Epidermal melanocyte (primary cell): ENCODE measurements around the gene AP1G1.

Source experiments
- DNase-seq: peaks from one replicate; pipeline ENCODE4 v3.0.0; 2011; ENCODE audit warnings: low spot score; ENCODE audit not compliant: insufficient read length

AP1G1 gene

DNA sequence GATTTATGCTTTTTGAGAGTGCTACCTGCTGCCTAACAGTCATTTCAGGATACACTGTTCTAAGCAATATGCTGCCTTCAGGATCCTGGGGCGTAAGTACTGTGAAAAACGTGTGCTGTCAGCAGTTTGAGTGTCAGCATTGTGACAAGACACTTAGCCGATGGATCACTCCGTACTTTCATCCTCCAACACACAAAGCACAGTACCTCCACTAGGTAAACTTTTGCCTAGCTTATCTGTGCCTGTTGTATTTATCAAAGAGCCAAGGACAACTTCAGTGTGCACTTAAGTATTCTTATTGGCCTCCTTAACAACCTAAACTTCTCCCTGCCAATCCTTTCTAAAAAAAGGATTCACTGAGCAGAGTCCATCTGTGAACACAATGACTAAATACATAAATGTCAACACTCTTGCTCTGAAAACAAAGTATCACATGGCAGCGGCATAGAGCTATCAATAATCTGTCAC, 50.3 kb downstream of the AP1G1 start:
- no peak for DNase-seq

GRCh38 chr16:71754652-71755051, 54.0 kb downstream of the AP1G1 start:
- no peak for DNase-seq

DNA sequence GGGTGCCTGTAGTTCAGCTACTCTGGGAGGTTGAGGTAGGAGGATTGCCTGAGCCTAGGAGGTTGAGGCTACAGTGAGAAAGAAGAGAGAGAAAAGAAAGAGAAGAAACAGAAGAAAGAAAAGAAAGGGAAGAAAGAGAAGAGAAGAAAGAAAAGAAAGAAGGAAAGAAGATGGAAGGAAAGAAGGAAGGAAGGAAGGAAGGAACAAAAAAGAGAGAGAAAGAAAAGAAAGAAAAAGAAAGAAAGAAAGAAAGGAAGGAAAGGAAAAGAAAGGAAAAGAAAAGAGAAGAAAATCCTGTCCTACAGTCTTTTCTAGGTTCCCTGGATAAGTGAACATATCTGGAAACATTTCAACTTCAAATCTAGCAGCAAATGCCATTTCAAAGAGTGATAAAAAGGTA, 54.5 kb downstream of the AP1G1 start:
- DNase-seq = no peak

- no peak for DNase-seq
Observed at GRCh38 chr16:71748226-71748625, 60.4 kb downstream of the AP1G1 start.

DNA sequence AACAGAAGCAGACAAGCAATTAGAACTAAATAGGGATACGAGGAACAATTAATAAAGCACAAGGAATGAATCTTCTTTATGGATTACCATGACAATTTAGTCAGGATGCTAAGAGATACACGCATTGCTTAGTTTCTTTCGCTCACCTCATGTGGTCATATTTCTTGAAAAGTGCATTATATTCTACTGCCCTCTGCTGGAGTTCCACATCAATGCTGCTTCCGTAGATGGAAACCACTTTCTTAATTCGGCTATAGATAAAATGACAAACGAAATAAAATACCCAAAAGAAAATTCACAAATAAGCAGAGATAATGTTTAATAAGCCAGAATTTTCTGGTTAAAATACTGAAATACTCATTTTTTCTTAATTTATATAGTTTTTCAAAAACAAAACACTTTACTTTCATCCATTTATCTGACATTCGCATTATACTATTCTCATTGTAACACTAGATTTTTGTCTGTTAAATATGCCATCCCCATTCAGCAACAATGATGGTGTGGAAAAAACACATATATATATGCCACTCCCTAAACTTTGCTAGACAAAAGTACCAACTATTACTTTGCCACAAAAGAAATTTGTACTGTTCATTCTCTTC, 62.1 kb downstream of the AP1G1 start:
- DNase-seq = no peak

GRCh38 chr16:71738855-71739254, 69.8 kb downstream of the AP1G1 start:
- no peak for DNase-seq

- DNase-seq = no peak
Observed at GRCh38 chr16:71737501-71737900, 71.1 kb downstream of the AP1G1 start.

DNA sequence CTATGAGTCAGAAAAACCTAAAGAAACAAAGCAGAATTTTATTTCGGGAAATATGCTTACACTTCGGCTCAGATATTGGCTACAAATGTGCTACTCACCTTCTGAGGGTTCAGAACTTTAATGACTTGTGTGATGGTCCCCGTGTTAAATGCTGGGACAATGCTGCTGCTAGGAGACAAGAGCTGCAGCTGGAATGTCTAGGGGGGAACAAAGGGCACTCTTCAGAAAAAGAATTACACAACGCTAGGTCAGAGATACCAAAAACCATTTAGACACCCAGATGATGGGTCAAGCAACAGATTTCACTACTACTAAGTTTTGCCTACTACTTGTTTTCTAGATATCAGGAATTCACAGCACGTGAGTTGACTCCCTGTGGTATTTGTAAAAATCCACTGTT, 74.1 kb downstream of the AP1G1 start:
- DNase-seq = no peak

GRCh38 chr16:71732587-71732986, 76.0 kb downstream of the AP1G1 start:
- DNase-seq = no peak

GRCh38 chr16:71727551-71728324, 80.9 kb downstream of the AP1G1 start:
- DNase-seq = no peak

DNA sequence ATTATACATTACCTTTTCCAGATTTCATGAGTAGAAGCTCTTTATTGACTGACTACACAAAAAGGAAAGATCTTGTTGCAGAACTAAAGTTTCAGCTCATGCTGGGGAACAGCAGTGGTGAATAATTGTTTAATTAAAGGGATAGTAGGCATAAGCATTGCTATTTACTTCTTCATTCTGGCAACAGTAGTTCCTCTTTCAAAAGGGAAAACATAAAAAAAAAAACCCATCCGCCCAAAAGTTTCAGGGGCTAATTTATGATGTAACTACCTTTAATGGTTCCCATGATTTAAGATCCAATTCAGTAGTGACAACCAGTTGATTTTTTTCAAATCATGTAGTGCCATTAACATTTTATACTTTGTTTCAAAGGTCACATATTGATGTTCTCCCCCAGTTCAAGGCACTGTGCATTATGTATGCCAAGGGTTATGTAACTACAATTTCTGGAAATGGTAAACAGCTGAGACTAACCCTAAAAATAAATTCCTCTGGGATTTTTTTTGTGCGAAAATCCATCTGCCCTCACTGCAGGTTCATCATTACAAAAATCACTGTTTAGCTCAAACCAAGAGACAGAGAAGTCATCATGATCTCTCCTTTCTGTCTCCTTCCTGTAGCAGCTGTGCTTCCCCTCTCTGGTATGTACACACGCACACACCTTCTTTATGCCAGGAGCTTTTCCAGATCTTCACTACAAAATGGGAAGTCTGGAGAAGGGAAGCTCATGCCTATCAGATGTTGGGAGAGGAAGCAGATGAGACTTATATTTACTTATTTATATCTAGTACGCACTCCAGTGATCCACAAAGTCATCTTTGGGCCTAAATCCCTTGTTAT, 81.9 kb downstream of the AP1G1 start:
- DNase-seq = no peak

DNA sequence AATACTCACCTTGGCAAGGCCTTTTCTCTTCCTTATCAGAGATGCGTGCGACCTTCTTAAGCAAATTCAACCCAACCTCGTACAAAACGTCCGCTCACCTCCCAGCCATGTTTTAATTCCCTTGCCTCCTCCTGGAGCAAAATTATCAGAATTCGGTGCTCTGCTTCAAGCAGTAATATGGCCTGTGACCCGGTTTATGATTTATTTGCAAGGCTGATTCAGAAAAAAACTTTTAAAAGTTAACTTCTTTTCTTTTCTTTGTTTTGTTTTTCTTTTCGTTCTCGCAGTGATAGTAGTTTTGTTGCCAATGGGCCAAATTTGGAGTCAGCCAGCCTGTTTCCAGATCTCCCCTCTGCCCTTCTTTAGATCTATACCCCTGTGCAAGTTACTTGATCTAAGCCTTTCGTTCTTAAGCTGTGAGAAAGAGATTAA, 84.3 kb downstream of the AP1G1 start, which contains the start of gene PHLPP2:
PHLPP2 (minus strand) TSS at position 382 of the 432 bp plus-strand sequence. CDS start 9,906 bp downstream, outside the sequence.
- no peak for DNase-seq

- peak; percentile 70 for DNase-seq
Observed at GRCh38 chr16:71723537-71724319, 84.9 kb downstream of the AP1G1 start.

GRCh38 chr16:71722801-71723536, 85.7 kb downstream of the AP1G1 start:
- DNase-seq = peak; percentile 64

GRCh38 chr16:71721066-71721740, 87.4 kb downstream of the AP1G1 start:
- no peak for DNase-seq

DNA sequence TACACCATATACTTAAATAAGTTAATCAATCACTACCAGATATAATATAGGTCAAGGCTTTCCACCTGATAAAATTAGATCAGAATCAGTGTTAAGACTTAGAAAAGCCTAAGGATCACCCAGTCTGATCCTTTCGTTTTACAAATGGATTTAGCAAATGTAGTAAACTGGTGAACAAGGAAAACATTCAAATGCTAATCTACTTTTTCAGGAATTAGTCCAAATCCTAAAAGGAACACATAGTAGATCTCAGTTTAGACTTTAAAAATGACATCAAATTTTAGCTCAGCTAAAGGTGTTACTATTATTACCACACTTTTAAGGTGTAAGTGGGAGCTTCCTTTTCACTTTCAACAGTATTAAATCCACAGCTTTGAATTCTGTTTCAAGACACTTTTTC, 96.1 kb downstream of the AP1G1 start:
- no peak for DNase-seq

DNA sequence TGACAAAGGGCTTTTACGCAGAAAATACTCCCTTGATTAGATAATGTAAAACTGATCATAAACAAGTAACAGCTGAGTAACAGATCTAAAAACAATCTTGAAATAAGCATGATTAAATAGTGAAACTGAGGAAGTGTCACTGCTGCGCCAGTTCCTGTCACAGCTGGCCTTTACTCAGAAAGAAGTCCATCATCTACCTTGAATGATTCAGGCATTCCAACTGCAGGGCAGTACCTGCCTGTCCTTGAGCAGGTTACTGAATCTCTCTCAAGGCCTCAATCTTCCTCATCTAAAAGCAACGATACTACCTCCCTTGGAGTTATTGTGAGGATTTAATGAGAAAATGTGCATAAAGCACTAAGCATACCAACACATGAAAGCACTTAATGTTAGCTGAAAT, 96.8 kb downstream of the AP1G1 start:
- DNase-seq = no peak

- no peak for DNase-seq
Observed at GRCh38 chr16:71709229-71709781, 99.3 kb downstream of the AP1G1 start.

DNA sequence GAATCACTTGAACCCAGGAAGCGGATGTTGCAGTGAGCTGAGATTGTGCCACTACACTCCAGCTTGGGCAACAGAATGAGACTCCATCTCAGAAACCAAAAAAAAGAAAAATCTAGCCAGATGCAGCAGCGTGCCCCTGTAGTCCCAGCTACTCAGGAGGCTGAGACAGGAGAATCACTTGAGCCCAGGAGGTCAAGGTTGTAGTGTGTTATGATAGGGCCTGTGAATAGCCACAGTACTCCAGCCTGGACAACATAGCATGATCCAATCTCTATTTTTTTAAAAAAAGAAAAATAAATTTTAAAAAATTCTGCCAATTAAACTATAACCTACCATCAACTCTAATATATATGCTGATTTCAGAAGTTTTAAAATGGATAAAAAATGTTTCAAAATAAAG, 99.9 kb downstream of the AP1G1 start:
- DNase-seq = no peak

GRCh38 chr16:71707199-71707598, 101.4 kb downstream of the AP1G1 start:
- no peak for DNase-seq
